ENCODE measurements around the gene TIMM13. TPM values are rescaled to one million over a fixed set of nuclear protein-coding genes. Genes with fewer than 3 reads are reported as not detected.
"Not testable (repeated sequence)": the region's sequence is repeated elsewhere in the genome, so short reads cannot be mapped to it uniquely, and the experiment has no call there.

TIMM13 gene
- total RNA-seq, 1 donor from 2014 or later, result 74.6 TPM

DNA sequence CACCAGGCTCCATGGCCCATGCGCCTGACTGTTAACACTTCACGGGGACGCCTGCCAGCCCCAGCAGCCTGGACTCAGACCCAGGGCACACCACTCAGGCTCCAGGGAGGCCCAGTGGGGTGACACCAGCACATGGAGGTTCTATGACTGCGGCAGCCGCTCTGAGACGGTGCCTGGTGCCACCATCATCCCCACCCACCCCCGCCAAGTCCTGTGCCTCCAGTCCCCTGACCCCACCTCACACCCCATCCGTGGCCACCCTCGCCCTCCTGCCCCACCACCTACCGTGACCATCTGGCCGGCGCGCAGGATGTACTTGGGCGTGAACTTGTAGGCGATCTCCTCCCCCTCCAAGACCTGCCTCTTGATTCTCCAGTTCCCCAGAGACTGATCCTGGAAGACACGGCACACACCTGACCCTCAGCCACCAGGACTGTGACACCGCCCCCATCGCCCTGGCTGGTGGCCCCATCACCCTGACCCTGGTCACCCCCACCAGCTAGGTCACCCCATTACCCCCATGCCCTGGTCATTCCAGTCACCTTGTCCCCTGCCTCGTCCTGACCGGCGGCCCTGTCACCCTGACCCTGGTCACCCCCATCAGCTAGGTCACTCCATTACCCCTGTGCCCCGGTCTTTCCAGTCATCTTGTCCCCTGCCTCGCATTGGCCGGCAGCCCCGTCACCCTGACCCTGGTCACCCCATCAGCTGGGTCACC is 4.9 kb upstream of the TIMM13 start:
- intact Hi-C loops (cut with micrococcal nuclease), result no loop called here

GRCh38 chr19:2431318-2432055 is 4.1 kb upstream of the TIMM13 start:
- intact Hi-C loops (cut with micrococcal nuclease), result no loop called here

DNA sequence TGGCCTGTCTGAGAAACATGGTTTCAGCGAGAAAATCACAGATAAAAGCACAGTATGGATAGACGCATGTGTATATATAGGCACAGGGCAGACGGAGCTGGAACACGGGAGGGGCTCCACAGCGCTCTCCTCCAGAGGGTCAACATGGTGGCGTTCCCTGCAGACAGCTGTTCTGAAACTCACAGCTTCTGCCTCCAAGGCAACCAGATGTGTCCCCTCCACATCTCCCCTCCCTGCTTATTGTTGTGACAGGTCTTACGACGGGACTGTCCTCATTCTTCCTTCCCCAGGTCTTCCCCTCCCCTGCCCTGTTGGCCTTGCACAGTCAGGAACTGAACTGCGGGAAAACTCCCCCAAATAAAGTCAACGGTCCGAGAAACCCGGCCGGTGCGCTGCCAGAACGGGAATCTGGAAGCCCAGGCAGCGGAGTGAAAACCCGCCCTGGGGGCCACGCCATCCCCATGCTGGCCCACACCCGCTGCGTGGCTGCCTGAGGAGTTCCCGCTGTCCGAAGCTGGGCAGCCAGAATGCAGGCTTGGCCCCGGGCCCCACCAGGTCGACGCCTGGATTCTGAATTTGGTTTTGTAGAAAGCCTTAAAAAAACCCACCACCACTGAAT is 2.6 kb upstream of the TIMM13 start:
- intact Hi-C loops (cut with micrococcal nuclease), result no loop called here

DNA sequence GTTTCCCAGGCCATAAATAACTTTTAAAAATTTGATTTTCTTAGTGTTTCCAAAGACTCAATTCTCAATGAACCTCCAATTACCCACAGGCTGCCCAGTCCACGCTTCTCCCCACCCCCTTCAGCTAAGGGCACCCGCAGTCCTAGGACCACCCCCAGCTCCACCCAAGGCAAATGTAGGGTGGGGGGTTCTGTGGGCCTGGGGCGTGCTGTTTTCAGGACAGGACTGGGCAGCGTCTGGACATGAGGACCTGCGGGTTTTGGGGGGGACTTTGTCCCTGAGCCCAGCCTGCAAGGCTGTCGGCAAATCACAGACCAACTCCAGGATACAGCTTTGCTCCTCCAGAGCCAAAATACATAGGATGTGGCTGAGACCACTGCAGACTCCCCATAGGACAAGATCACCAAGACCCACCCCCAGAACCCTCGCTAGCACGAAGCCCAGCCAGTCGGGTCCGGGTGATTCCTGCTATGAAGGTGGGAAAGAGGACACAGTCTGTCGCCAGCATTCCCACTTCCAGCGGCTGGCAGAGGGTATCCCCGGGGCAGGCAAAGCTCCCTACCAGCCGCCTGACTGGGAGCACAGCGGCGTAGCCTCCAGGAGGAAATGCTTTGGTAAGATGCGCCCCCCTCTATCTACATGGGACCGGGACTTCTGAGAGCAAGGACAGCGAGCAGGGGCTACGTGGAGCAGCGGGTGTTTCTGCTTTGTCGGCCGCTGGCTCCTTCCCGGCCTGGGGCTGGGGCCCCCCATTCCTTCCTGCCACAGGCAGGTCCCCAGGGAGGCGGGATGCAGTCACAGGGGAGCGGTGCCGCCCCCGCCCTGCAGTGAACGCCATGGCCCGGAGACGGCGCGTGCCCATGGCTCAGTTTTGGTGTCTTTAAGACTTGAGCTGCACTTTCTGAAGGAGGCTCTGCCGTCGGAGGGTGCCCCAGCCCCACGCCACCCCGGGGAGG is 1.6 kb upstream of the TIMM13 start:
- intact Hi-C loops (cut with micrococcal nuclease), result no loop called here

DNA sequence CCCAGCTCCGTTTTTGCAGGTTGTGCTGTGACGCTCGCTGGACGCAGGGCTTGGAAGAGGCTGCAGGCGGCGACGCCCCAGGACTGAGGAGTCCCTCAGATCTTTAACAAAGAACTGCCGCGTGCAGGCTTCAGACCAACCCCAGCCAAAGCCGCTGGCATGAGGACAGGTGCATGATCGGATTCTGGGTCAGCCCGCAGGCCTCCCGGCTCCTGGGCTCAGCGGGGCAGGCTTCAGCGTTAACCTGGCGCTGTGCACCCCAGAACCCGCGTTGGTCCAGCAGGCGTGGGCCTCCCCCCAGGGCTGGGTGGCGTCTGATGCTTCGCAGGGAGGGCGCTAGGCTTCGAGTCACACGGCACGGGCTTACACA is 920 bp upstream of the TIMM13 start:
- intact Hi-C loops (cut with micrococcal nuclease), result no loop called here

GRCh38 chr19:2426611-2427428 is 566 bp downstream of the TIMM13 start:
- intact Hi-C loops (cut with micrococcal nuclease), result loop anchor here (1.0 to 2.0 kb wide), 11 partner anchors 30 to 758 kb away; partner anchors contain the start of genes AP3D1, GADD45B, NCLN and PLEKHJ1

DNA sequence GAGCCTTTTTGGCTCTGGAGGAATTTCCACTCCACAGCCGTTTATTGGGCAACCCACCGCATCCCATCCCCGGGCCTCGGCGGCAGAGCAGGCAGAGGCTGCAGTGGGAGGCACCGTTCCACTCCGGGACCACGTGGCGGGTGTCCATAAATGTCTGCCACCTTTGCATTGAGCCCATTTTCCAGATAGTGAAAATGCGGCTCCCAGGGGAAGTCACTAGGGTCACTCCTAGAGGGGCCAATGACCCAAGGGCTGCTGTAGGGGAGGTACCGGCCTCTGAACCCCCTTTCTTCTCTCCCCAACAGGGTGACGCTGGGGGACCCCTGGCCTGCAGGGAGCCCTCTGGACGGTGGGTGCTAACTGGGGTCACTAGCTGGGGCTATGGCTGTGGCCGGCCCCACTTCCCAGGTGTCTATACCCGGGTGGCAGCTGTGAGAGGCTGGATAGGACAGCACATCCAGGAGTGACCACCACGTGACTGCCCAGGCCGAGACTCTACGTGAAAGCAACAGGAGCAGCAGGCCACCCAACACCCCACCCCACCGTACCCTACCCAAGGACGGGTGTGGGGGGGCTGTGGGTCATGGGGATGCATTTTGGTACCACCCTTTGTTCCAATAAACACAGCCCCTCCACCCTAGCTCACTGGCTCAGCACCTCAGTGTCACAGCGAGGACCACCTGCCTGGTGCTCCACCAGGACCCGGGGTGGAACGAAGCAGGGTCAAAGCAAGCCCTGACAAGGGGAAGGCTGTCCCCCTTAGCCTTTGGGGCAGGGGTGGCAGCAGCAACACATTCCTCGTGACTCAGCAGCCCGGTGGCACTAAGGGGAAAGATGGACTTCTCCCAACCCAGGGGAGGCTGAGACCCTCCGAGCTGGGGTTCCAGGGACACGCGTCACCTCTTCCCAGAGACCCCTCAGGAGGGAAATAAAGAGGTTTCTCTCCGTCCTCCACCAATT is 1.5 kb downstream of the TIMM13 start:
- intact Hi-C loops (cut with micrococcal nuclease), result loop anchor here (2.0 kb wide), 1 partner anchor 357 kb away; the partner anchor contains the start of gene SGTA

GRCh38 chr19:2424686-2425621 is 2.4 kb downstream of the TIMM13 start:
- intact Hi-C loops (cut with micrococcal nuclease), result no loop called here

GRCh38 chr19:2423915-2424685 is 3.3 kb downstream of the TIMM13 start:
- intact Hi-C loops (cut with micrococcal nuclease), result no loop called here

DNA sequence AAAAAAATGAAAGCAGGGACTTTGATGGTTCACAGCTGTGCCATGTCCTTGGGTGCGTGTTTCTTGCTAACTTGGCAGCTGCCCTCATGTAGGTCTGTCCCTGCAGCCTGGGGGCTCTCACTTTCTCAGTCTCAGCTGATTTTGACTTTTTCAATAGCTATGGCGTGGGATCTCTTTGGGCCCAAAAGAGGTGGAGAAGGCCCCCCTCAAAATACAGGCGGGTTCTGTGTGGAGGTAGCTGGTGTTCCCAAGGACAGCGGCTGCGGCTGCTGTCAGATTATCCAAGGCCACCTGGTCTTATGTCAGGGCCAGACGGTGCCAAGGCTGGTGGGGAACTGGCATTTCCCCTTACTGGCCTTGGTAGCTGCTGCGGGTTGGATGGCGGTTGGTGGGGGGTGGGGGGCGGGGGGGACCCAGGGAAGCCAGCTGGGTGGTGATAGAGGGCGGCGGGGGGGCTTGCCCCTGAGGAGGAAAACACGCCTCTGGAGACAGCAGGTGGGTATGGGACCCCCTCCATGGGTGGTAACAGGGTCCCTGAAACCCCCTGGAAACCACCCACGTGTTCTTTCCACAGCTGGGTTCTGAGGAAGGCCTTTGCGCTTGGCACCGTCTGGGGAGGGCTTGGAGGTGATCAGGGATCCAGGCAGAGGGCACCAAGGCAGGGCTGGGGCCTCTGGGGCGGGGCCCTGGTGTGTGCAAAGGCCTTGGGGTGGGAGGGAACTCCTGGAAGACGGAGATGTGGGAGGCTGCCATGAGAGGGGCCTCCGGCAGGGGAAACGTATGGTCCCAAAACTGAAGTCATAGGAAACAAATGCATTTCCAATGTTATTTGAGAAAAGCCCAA is 4.1 kb downstream of the TIMM13 start:
- intact Hi-C loops (cut with micrococcal nuclease), result no loop called here

GRCh38 chr19:2421581-2422306 is 5.6 kb downstream of the TIMM13 start:
- intact Hi-C loops (cut with micrococcal nuclease), result no loop called here

DNA sequence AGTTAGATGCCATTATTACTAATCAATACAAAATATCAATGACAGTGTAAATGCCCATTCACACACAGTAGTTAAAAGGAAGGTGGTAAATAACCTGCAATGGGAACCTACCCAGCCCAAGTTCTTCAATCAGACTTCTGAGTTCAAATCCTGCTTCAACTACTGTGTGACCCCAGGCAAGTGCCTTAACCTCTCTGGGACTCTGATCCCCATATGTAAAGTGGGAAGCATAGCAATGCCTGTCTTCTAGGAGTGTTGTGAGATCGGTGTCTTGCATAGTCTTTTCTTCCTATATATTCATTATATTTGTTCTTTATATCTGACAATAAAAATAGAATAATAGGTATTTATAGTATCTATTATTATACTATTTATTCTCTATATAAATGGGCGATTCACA is 6.9 kb downstream of the TIMM13 start:
- intact Hi-C loops (cut with micrococcal nuclease), result no loop called here

- intact Hi-C loops (cut with micrococcal nuclease), result no loop called here
Measured at GRCh38 chr19:2419754-2420153, 7.6 kb downstream of the TIMM13 start.

- intact Hi-C loops (cut with micrococcal nuclease), result no loop called here
Measured at GRCh38 chr19:2417881-2418406, 9.4 kb downstream of the TIMM13 start.

GRCh38 chr19:2417436-2417835 is 9.9 kb downstream of the TIMM13 start:
- intact Hi-C loops (cut with micrococcal nuclease), result not testable (repeated sequence)
